CD4-positive, alpha-beta T cell (primary cell): ENCODE data around the gene FARSB. TPM values are rescaled to one million over a fixed set of nuclear protein-coding genes. Genes with fewer than 3 reads are reported as not detected.

Source experiments
- ATAC-seq: fragments of 200-7000 bp; cut with Tn5 transposase; one replicate; pipeline ENCODE4 v1.10.0; 2022; ENCODE audit warnings: mild to moderate bottlenecking; ENCODE audit not compliant: poor library complexity
- CTCF ChIA-PET: fragments of 350-600 bp; sonication (Branson Sonifier 250); formaldehyde crosslinking; loops from one replicate; lab custom pipeline; 2021; ENCODE audit warnings: antibody characterized with exemption, inconsistent platforms; lab: Charles Lee
- POLR2A ChIA-PET: fragments of 350-600 bp; sonication (Branson Sonifier 250); formaldehyde crosslinking; loops from one replicate; lab custom pipeline; 2021; ENCODE audit warnings: antibody characterized with exemption, inconsistent platforms; lab: Charles Lee
- DNase-seq, 14 experiments: peaks; one replicate each; pipeline ENCODE4 v3.0.0-alpha.2; 2013 to 2020; ENCODE audit warnings: mixed read lengths in 2 of 14
- H3K27ac ChIP-seq, 2 donors: one replicate each; pipeline versions ENCODE4 v1.5.1 to v1.7.0; 2013; ENCODE audit warnings: low read length in 2 of 2, low read depth in 1 of 2, mild to moderate bottlenecking in 1 of 2
- H3K27me3 ChIP-seq, 2 experiments: 1 replicate in 1 of 2; 2 replicates in 1 of 2; pipeline versions ENCODE4 v1.6.1 to v1.7.0; 2013; ENCODE audit warnings: low read length in 2 of 2, control low read depth in 1 of 2, mild to moderate bottlenecking in 1 of 2, moderate library complexity in 1 of 2; ENCODE audit not compliant: insufficient read depth in 2 of 2, control insufficient read depth in 1 of 2
- H3K36me3 ChIP-seq: one replicate; pipeline ENCODE4 v1.6.1; 2013; ENCODE audit warnings: low read length, control low read depth; ENCODE audit not compliant: insufficient read depth
- H3K4me1 ChIP-seq: one replicate; pipeline ENCODE4 v1.6.1; 2013; ENCODE audit warnings: low read length, control low read depth; ENCODE audit not compliant: insufficient read depth
- H3K4me3 ChIP-seq: one replicate; pipeline ENCODE4 v1.5.1; 2013; ENCODE audit warnings: mild to moderate bottlenecking, low read length, moderate library complexity
- H3K9me3 ChIP-seq, 2 experiments: 1 replicate in 1 of 2; 2 replicates in 1 of 2; pipeline versions ENCODE4 v1.6.1 to v1.7.0; 2013; ENCODE audit warnings: low read length in 2 of 2, mild to moderate bottlenecking in 2 of 2, control low read depth in 1 of 2, moderate library complexity in 1 of 2; ENCODE audit not compliant: control insufficient read depth in 1 of 2, insufficient read depth in 1 of 2
- H3K27ac Mint-ChIP-seq: one replicate; pipeline ENCODE4 v1.8.0; 2020; ENCODE audit warnings: mixed read lengths
- H3K27me3 Mint-ChIP-seq: one replicate; pipeline ENCODE4 v1.8.0; 2021; ENCODE audit warnings: mixed read lengths
- H3K36me3 Mint-ChIP-seq: one replicate; pipeline ENCODE4 v1.8.0; 2021; ENCODE audit warnings: low read depth, mixed read lengths
- H3K4me1 Mint-ChIP-seq: one replicate; pipeline ENCODE4 v1.8.0; 2021; ENCODE audit warnings: low read depth, mixed read lengths
- H3K4me3 Mint-ChIP-seq: one replicate; pipeline ENCODE4 v1.8.0; 2020; ENCODE audit warnings: mild to moderate bottlenecking, mixed read lengths
- H3K9me3 Mint-ChIP-seq: one replicate; pipeline ENCODE4 v1.8.0; 2020; ENCODE audit warnings: mixed read lengths
- intact Hi-C, 2 experiments: fragments of 100-400 bp; cut with DNase I in 1 of 2; cut with micrococcal nuclease in 1 of 2; formaldehyde crosslinking; loops; one replicate each; pipeline versions ENCODE4 v1.15.1 to v1.9.0; 2023 to 2025; cut with DNase I, micrococcal nuclease
- total RNA-seq, 174 experiments: library from RNA in 2 of 174; stranded (reverse) in 2 of 174; gene quantifications; one replicate each; pipeline ENCODE4 v1.2.3 and lab custom pipeline; 2021 to 2026
- TF ChIP-seq, protein P1 (sequence below): fragments of 200-600 bp; IDR thresholded peaks from one replicate; pipeline ENCODE4 v1.8.0; 2022; ENCODE audit warnings: antibody characterized with exemption, mild to moderate bottlenecking

FARSB gene
- total RNA-seq, 2 experiments from 2014 or later, result 7.8 to 8.7 TPM

DNA sequence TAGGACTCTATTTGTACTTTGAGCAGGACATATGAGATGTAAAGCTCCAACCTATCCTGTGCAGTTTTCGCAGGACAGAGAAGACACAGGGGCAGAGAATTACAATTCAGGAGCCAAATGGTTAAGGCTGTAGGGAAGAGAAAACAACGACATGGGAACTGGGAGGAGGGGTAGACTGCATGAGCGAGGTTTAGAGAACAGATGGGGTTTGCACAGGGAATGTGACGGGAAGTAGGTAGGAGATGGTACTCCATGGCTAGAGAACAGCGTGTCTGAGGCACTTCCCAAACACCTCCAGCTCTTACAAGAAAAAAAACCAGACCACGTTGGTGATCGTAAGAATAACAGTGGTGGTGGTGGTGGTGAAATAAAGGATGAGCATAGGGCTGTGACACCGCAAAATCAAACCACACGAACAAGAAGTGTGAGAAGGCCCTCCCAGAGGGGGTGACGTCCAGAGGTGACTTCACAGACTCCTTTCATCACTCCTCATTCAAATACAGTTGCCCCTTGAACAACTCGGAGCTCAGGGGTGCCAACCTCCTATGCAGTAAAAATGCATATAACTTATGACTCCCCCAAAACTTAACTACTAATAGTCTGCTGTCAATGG, 92.7 kb downstream of the FARSB start:
- Histone ChIP-seq H3K27ac (no peak overlapping the region), H3K4me1 (no peaks in the 10 kb centered on the region), H3K36me3 (no peaks in the 10 kb centered on the region), H3K4me3 (no peak overlapping the region), H3K9me3 (no peaks in the 10 kb centered on the region), H3K27me3 (no peaks in the 10 kb centered on the region)
- TF ChIP-seq, protein P1, sequence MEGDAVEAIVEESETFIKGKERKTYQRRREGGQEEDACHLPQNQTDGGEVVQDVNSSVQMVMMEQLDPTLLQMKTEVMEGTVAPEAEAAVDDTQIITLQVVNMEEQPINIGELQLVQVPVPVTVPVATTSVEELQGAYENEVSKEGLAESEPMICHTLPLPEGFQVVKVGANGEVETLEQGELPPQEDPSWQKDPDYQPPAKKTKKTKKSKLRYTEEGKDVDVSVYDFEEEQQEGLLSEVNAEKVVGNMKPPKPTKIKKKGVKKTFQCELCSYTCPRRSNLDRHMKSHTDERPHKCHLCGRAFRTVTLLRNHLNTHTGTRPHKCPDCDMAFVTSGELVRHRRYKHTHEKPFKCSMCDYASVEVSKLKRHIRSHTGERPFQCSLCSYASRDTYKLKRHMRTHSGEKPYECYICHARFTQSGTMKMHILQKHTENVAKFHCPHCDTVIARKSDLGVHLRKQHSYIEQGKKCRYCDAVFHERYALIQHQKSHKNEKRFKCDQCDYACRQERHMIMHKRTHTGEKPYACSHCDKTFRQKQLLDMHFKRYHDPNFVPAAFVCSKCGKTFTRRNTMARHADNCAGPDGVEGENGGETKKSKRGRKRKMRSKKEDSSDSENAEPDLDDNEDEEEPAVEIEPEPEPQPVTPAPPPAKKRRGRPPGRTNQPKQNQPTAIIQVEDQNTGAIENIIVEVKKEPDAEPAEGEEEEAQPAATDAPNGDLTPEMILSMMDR, result no peak
- intact Hi-C loops, result loop anchor here (2.0 to 5.0 kb wide), 3 partner anchors 244 to 506 kb away; no protein-coding TSS in a partner anchor
- POLR2A ChIA-PET, result no interaction called here
- Mint-ChIP-seq H3K27me3 (no peaks in the 10 kb centered on the region), H3K36me3 (peaks cover 23% of the 10 kb centered on the region), H3K9me3 (no peaks in the 10 kb centered on the region), H3K27ac (no peak overlapping the region), H3K4me1 (no peaks in the 10 kb centered on the region), H3K4me3 (no peak overlapping the region)
- peak in 1 of 14 experiments; percentile 4 for DNase-seq
- no peak for ATAC-seq
- CTCF ChIA-PET, result no interaction called here

DNA sequence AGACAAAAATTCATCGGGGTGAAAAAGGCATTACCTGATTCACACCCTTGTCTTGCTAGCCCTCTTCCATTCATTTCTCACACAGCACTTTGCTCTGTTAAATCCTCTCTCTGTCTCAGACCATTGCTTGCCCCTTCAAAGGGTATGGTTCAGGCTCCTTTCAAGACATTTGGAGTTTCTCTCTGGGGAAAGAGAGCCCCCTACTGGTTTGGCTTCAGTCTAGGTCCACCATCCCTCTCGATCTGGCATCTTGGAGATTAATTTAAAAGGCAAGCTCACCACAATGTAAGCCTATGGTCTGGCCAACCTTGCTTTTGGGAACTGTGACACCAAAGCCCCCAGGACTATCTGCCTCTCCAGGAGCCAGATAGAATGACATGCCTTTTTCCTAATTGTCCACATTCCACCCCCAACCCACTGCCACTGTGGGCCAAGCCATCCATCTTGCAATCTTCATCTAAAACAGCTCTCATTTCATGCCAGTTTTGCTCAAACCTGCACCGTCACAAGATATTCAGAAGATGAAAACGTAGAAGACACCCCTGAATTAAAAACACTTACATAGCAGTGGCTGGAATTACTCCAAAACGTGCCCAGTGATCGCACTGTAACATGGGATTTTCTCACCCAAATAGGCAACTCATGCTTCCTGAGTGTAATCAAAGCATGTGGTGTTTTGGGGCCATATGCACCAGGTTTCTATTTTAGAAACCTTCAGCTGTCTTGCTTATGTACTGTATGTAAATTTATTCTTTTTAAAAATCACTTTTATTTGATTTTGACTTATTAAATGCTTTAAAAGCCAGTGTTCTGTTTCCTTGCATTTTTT, 93.9 kb downstream of the FARSB start:
- peak in 6 of 14 experiments; percentile 4 to 64 (median 43) for DNase-seq
- Histone ChIP-seq H3K4me3 (no peak overlapping the region), H3K4me1 (no peaks in the 10 kb centered on the region), H3K36me3 (no peaks in the 10 kb centered on the region), H3K9me3 (no peaks in the 10 kb centered on the region), H3K27ac (no peak overlapping the region), H3K27me3 (no peaks in the 10 kb centered on the region)
- TF ChIP-seq, protein P1, result peak; percentile 24
- Mint-ChIP-seq H3K9me3 (no peaks in the 10 kb centered on the region), H3K4me1 (no peaks in the 10 kb centered on the region), H3K4me3 (no peak overlapping the region), H3K27ac (no peak overlapping the region), H3K36me3 (peaks cover 12% of the 10 kb centered on the region), H3K27me3 (no peaks in the 10 kb centered on the region)
- ChIA-PET POLR2A (no interaction called here), CTCF (interaction anchor here (2.1 kb wide), 1 partner anchor 244 kb away, joined by 8 read pairs; no protein-coding TSS in a partner anchor)
- intact Hi-C loops, result loop anchor here (2.0 to 5.0 kb wide), 3 partner anchors 243 to 505 kb away; no protein-coding TSS in a partner anchor
- ATAC-seq, result no peak

DNA sequence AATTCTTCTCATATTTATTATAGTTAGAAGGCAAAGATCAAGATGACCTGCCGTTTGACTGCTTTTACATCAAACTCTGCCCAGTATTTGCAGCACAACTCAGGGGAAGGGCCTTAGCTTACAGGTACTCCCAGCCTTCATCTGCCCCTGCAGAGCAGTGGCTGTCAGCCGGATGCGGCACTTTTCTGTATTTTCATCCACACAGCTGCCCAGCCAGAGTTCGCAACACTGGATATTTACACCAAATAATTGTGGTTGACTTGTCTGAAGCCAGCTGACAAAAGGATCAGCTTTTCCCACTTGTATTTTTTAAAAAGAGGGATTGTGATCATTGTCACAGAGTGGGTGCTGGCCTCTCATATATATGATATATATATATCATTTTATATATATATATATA, 94.7 kb downstream of the FARSB start:
- Mint-ChIP-seq H3K27me3 (no peaks in the 10 kb centered on the region), H3K27ac (no peak overlapping the region), H3K36me3 (peaks cover 3% of the 10 kb centered on the region), H3K4me3 (no peak overlapping the region), H3K9me3 (no peaks in the 10 kb centered on the region), H3K4me1 (no peaks in the 10 kb centered on the region)
- H3K27ac ChIP-seq, result no peak overlapping the region
- no peak for DNase-seq
- no peaks in the 10 kb centered on the region for H3K4me1 ChIP-seq
- ChIA-PET CTCF (interaction anchor here (2.1 kb wide), 1 partner anchor 243 kb away, joined by 8 read pairs; no protein-coding TSS in a partner anchor), POLR2A (no interaction called here)
- no peak for ATAC-seq
- no peak overlapping the region for H3K4me3 ChIP-seq
- H3K36me3 ChIP-seq, result no peaks in the 10 kb centered on the region
- no peaks in the 10 kb centered on the region for H3K9me3 ChIP-seq
- H3K27me3 ChIP-seq, result no peaks in the 10 kb centered on the region
- TF ChIP-seq, protein P1, result no peak
- intact Hi-C loops, result loop anchor here in 1 of 2 experiments (2.0 to 5.0 kb wide), 2 partner anchors 242 to 504 kb away; no protein-coding TSS in a partner anchor
